ENCODE data around the gene ADGRG6. TPM values are rescaled to one million over a fixed set of nuclear protein-coding genes. Genes with fewer than 3 reads are reported as not detected.

Gene ADGRG6
- total and polyA plus RNA-seq, 2 of the 8 experiments (the other 6 are each of a cell fraction or from before 2014, with no cell fraction given) = 1.1 to 6.2 TPM

GRCh38 chr6:142489722-142490610 is 188.2 kb downstream of the ADGRG6 start (continued):
- TF ChIP-seq JUN (IDR thresholded peaks at IDR 0.05; ENCODE audit: low read depth, low read length) (no peak), RFX5 (IDR thresholded peaks at IDR 0.05; ENCODE audit: borderline replicate concordance, low read depth, low read length) (no peak)

Other genes with a start within 250 kb of the ADGRG6 start
- gene GJE1, start 169.1 kb upstream of the ADGRG6 start, total RNA-seq (2021; fragmentation: NEBNext Ultra II Directional; extraction: Animal tissue kit (Norgen Biotek cat#: 25700)) = not detected in 2 replicates
- not detected in 2 replicates for gene GJE1, start 169.1 kb upstream of the ADGRG6 start, polyA plus RNA-seq (2011; rRNA removed)
- gene NMBR, start 154.9 kb upstream of the ADGRG6 start, total RNA-seq (2021; fragmentation: NEBNext Ultra II Directional; extraction: Animal tissue kit (Norgen Biotek cat#: 25700)) = not detected in 2 replicates
- gene NMBR, start 154.9 kb upstream of the ADGRG6 start, polyA plus RNA-seq (2011; rRNA removed) = 0.08 and 0.11 TPM in 2 replicates
- 63.6 and 64.0 TPM in 2 replicates for gene VTA1, start 154.7 kb upstream of the ADGRG6 start, total RNA-seq (2021; fragmentation: NEBNext Ultra II Directional; extraction: Animal tissue kit (Norgen Biotek cat#: 25700))
- gene VTA1, start 154.7 kb upstream of the ADGRG6 start, polyA plus RNA-seq (2011; rRNA removed) = 33.8 and 67.0 TPM in 2 replicates

Measured in H1 (cell line).